Osteoblast (primary cell): ENCODE measurements around the gene SLC16A10. TPM values are rescaled to one million over a fixed set of nuclear protein-coding genes. Genes with fewer than 3 reads are reported as not detected.

Experiments used
- DNase-seq: peaks from one replicate; pipeline ENCODE4 v3.0.0; 2011; ENCODE audit warnings: low spot score, mixed read lengths; ENCODE audit not compliant: insufficient read length; ENCODE audit errors: missing footprints
- H2AFZ ChIP-seq: 2 replicates; pipeline ENCODE4 v1.6.0; 2011; ENCODE audit warnings: mild to moderate bottlenecking, low read length
- H3K27ac ChIP-seq: 2 replicates; pipeline ENCODE4 v1.5.1; 2011; ENCODE audit warnings: mild to moderate bottlenecking, low read depth, low read length, moderate library complexity
- H3K27me3 ChIP-seq: 2 replicates; pipeline ENCODE4 v1.6.0; 2012; ENCODE audit warnings: mild to moderate bottlenecking, control low read depth, inconsistent platforms, low read length, moderate library complexity; ENCODE audit not compliant: insufficient read depth
- H3K36me3 ChIP-seq: 2 replicates; pipeline ENCODE4 v1.5.1; 2011; ENCODE audit warnings: mild to moderate bottlenecking, low read length, control low read depth, moderate library complexity; ENCODE audit not compliant: insufficient read depth
- H3K4me1 ChIP-seq: 2 replicates; pipeline ENCODE4 v1.5.1; 2011; ENCODE audit warnings: mild to moderate bottlenecking, low read length, control low read depth, moderate library complexity; ENCODE audit not compliant: insufficient read depth
- H3K4me2 ChIP-seq: 2 replicates; pipeline ENCODE4 v1.6.0; 2011; ENCODE audit warnings: mild to moderate bottlenecking, low read length; ENCODE audit not compliant: insufficient read depth
- H3K4me3 ChIP-seq: fragments of 200-600 bp; sonication (generic); 3 replicates; pipeline ENCODE4 v1.5.1; 2012; ENCODE audit warnings: mild to moderate bottlenecking, low read length, inconsistent platforms; ENCODE audit not compliant: insufficient read depth
- H3K79me2 ChIP-seq: 2 replicates; pipeline ENCODE4 v1.6.0; 2012; ENCODE audit warnings: mild to moderate bottlenecking, low read length, control low read depth, inconsistent platforms; ENCODE audit not compliant: insufficient read depth
- H3K9me3 ChIP-seq: 2 replicates; pipeline ENCODE4 v1.5.1; 2011; ENCODE audit warnings: low read depth, low read length, control low read depth
- H4K20me1 ChIP-seq: 2 replicates; pipeline ENCODE4 v1.6.0; 2012; ENCODE audit warnings: mild to moderate bottlenecking, low read length, control low read depth; ENCODE audit not compliant: insufficient read depth
- CTCF ChIP-seq: IDR thresholded peaks from 2 replicates; pipeline ENCODE4 v1.5.1; 2011; ENCODE audit warnings: mild to moderate bottlenecking, low read depth, low read length, moderate library complexity; ENCODE audit errors: extremely low read depth
- total RNA-seq: library from RNA; depleted of rRNA; stranded (reverse); fragments of >200 nt; gene quantifications from 2 replicates; pipeline ENCODE4 v1.2.3, GENCODE V29; 2012

The SLC16A10 gene
- total RNA-seq, 1 donor: under 0.01 TPM

DNA sequence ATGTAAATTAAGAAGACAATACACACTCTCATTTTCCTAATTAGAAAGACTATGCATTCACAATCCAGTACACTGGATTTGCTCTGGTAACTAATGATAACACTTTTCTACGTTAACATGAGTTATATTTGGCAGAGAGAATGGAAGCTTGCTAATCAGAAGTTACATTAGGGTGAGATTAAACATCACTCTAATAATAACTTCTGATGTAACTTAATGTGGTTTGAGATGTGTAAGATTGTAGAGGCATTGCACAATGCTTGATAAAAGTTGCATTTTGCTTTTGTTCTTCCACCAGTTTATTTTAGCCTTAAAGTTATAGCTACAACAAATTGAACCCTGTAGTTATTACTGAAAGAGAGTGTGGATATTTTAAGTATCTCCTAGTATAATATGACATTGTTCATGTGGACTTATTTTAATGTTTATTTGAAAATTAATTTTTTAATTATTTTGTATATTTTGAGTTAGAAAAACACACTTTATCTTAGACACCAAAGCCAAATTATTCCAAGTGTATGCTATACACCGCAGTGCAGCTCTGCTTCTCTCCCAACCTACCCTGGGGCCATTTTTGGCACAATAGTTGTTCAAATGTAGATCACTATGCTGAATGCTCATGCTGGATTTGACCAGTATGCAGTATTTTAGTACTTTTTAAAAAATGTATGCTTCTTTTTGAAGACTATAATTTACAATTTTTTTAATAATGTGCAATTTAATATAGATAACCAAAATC lies 143.2 kb downstream of the SLC16A10 start:
- Histone ChIP-seq H3K9me3 (no peaks in the 10 kb centered on the region), H3K79me2 (no peaks in the 10 kb centered on the region), H3K36me3 (no peaks in the 10 kb centered on the region), H3K4me2 (peak overlapping the region; percentile 18), H3K4me1 (peaks cover 35% of the 10 kb centered on the region), H3K4me3 (no peak overlapping the region), H3K27ac (peak overlapping the region; percentile 55), H4K20me1 (no peaks in the 10 kb centered on the region), H2AFZ (no peak overlapping the region), H3K27me3 (no peaks in the 10 kb centered on the region)
- DNase-seq: peak; percentile 82
- no peak for TF ChIP-seq CTCF

DNA sequence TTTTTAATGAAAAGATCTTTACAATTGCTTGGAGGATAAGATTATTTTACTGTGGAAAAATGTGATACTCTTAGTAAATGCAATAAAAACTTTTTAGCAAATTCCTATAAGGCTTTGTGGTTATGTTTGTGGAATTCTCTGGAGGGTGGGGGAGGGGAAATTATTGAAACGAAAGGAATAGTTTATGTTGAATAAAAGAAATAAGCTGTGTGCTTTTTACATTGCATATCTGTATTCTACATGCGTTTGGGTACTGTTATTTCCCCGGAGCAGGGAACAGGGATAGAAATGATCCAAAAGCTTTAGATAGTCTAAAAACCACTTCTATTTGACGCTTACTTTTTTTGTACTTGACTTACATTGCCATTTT lies 143.8 kb downstream of the SLC16A10 start:
- DNase-seq: no peak
- no peak for TF ChIP-seq CTCF
- H3K27ac ChIP-seq: peak overlapping the region; percentile 39

GRCh38 chr6:111237852-111238251 lies 150.5 kb downstream of the SLC16A10 start:
- peak overlapping the region; percentile 18 for H3K4me2 ChIP-seq
- no peak for DNase-seq
- H3K27ac ChIP-seq: peak overlapping the region; percentile 45
- no peaks in the 10 kb centered on the region for H3K9me3 ChIP-seq
- no peaks in the 10 kb centered on the region for H4K20me1 ChIP-seq
- no peaks in the 10 kb centered on the region for H3K79me2 ChIP-seq
- peak overlapping the region; percentile 28 for H2AFZ ChIP-seq
- H3K36me3 ChIP-seq: no peaks in the 10 kb centered on the region
- peaks cover 25% of the 10 kb centered on the region for H3K4me1 ChIP-seq
- H3K4me3 ChIP-seq: no peak overlapping the region
- TF ChIP-seq CTCF: no peak
- no peaks in the 10 kb centered on the region for H3K27me3 ChIP-seq

More for the DNA sequence above, 143.8 kb downstream of the SLC16A10 start:
- Histone ChIP-seq H3K79me2 (no peaks in the 10 kb centered on the region), H3K27me3 (no peaks in the 10 kb centered on the region), H3K4me2 (peak overlapping the region; percentile 18), H3K4me1 (peaks cover 35% of the 10 kb centered on the region), H4K20me1 (no peaks in the 10 kb centered on the region), H3K4me3 (no peak overlapping the region), H3K36me3 (no peaks in the 10 kb centered on the region), H2AFZ (no peak overlapping the region), H3K9me3 (no peaks in the 10 kb centered on the region)

DNA sequence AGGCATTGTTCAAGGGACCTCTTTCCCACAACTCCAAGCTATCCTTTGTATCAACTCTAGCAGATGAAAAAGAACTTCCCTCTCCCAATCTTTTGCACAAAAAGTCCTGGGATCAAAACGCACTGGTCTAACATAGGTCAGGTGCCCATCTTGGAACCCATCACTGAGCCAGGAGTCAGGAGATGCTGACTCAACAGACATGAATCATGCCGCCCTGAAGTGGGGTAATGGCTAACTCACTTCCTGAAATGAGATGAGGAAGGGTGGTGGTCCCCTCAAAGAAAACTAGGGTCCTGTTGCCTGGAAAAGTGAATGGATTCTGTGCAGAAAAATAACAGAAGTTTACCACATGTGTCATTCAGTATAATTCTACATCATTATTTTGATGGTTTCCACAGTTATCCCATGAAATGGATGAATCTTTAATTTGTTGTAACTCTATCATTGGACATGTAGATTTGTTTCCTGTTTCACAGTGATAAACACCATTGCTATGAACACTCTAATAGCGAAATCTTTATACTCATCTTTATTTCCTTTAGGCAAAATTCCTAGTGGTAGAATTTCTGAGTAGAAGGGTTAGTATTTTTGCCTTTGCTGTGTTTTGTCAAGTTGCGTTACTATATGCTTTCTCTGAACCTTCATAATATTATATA lies 151.3 kb downstream of the SLC16A10 start:
- H3K9me3 ChIP-seq: no peaks in the 10 kb centered on the region
- H3K79me2 ChIP-seq: no peaks in the 10 kb centered on the region
- no peaks in the 10 kb centered on the region for H3K27me3 ChIP-seq
- no peak for TF ChIP-seq CTCF
- no peaks in the 10 kb centered on the region for H4K20me1 ChIP-seq
- peak overlapping the region; percentile 5 for H2AFZ ChIP-seq
- no peak overlapping the region for H3K4me3 ChIP-seq
- no peaks in the 10 kb centered on the region for H3K36me3 ChIP-seq
- peaks cover 27% of the 10 kb centered on the region for H3K4me1 ChIP-seq
- no peak for DNase-seq
- peak overlapping the region; percentile 18 for H3K4me2 ChIP-seq
- peak overlapping the region; percentile 45 for H3K27ac ChIP-seq
